K562 (cell line): ENCODE measurements around the gene WDR83. TPM values are rescaled to one million over a fixed set of nuclear protein-coding genes. Genes with fewer than 3 reads are reported as not detected.
A peak's percentile ranks its signal among the peaks of the same experiment; 100 is the strongest.

Experiments
- ATAC-seq: fragments of 200-7000 bp; cut with Tn5 transposase; 3 replicates; pipeline ENCODE4 v1.9.1; 2020; ENCODE audit warnings: moderate library complexity
- BruUV-seq: library from RNA; stranded (reverse); fragments of 400-500 nt; replicated peaks from 2 replicates; lab custom pipeline; 2021; lab: Mats Ljungman, UMichigan
- CTCF ChIA-PET: fragments of 300-600 bp; formaldehyde crosslinking; extraction: SDS; loops from one replicate; lab custom pipeline; 2021; ENCODE audit warnings: low intra/inter-chr PET ratio; lab: Yijun Ruan, JAX
- POLR2A ChIA-PET: fragments of 300-600, 350-650 bp; sonication (Branson Sonifier 250); formaldehyde crosslinking; extraction: SDS; loops from one replicate; lab custom pipeline; 2021; ENCODE audit warnings: antibody characterized with exemption, inconsistent platforms; lab: Yijun Ruan, JAX
- DNase-seq, 4 experiments: peaks; one replicate each; pipeline versions ENCODE4 v3.0.0 to v3.0.0-alpha.2; 2011 to 2018; ENCODE audit warnings: low spot score in 3 of 4, mixed read lengths in 3 of 4; ENCODE audit errors: extremely low read depth in 1 of 4
- FAIRE-seq: peaks from 2 replicates; lab custom pipeline; 2011; peaks lifted over from hg19 to GRCh38; lab: Jason Lieb, UNC
- H2AFZ ChIP-seq: 2 replicates; pipeline ENCODE4 v1.6.0; 2011; ENCODE audit warnings: low read depth, low read length, control low read depth, inconsistent platforms
- H3K27ac ChIP-seq: fragments of 200-600 bp; 3 replicates; pipeline ENCODE4 v1.8.0; 2011; ENCODE audit warnings: low read depth, mild to moderate bottlenecking, control low read depth, inconsistent platforms, low read length, moderate library complexity, mixed read lengths; ENCODE audit errors: extremely low read depth
- H3K27me3 ChIP-seq, 2 experiments: fragments of 300-600 bp in 1 of 2; 2 replicates in 1 of 2; 3 replicates in 1 of 2; pipeline versions ENCODE4 v1.6.0 to v1.8.0; 2011; ENCODE audit warnings: inconsistent platforms in 2 of 2, low read length in 2 of 2, mild to moderate bottlenecking in 1 of 2, mixed read lengths in 1 of 2, moderate library complexity in 1 of 2; ENCODE audit not compliant: control insufficient read depth in 2 of 2, insufficient read depth in 2 of 2
- H3K36me3 ChIP-seq: fragments of 300-600 bp; 3 replicates; pipeline ENCODE4 v1.8.0; 2011; ENCODE audit warnings: mild to moderate bottlenecking, low read length, inconsistent platforms; ENCODE audit not compliant: control insufficient read depth, insufficient read depth
- H3K4me1 ChIP-seq, 2 experiments: fragments of 200-600 bp in 1 of 2; replicated peaks in 1 of 2; 2 replicates in 1 of 2; 3 replicates in 1 of 2; pipeline versions ENCODE4 v1.5.1 to v1.8.0; 2011; ENCODE audit warnings: inconsistent platforms in 2 of 2, low read length in 2 of 2, mild to moderate bottlenecking in 1 of 2, mixed read lengths in 1 of 2, moderate library complexity in 1 of 2; ENCODE audit not compliant: control insufficient read depth in 2 of 2, insufficient read depth in 2 of 2
- H3K4me2 ChIP-seq: 2 replicates; pipeline ENCODE4 v1.6.1; 2011; ENCODE audit warnings: low read length, control low read depth, inconsistent platforms, mixed read lengths; ENCODE audit not compliant: insufficient read depth
- H3K4me3 ChIP-seq: fragments of 200-600 bp; sonication (generic), shearing (Covaris generic); 2 replicates; pipeline ENCODE4 v1.5.1; 2016; ENCODE audit warnings: control low read depth, inconsistent platforms
- H3K79me2 ChIP-seq: fragments of 200-600 bp; 3 replicates; pipeline ENCODE4 v1.8.0; 2011; ENCODE audit warnings: low read length, inconsistent platforms; ENCODE audit not compliant: control insufficient read depth, insufficient read depth
- H3K9ac ChIP-seq, 2 experiments: 2 replicates each; pipeline versions ENCODE4 v1.6.0 to v1.6.1; 2011; ENCODE audit warnings: low read depth in 2 of 2, low read length in 2 of 2, control low read depth in 1 of 2, inconsistent platforms in 1 of 2, mild to moderate bottlenecking in 1 of 2, mixed read lengths in 1 of 2; ENCODE audit not compliant: insufficient read depth in 1 of 2
- H3K9me1 ChIP-seq: one replicate; pipeline ENCODE4 v1.6.0; 2011; ENCODE audit warnings: inconsistent platforms, mild to moderate bottlenecking, low read length, moderate library complexity; ENCODE audit not compliant: control insufficient read depth, insufficient read depth
- H3K9me3 ChIP-seq: replicated peaks from 2 replicates; pipeline ENCODE4 v1.5.1; 2011; ENCODE audit warnings: low read depth, low read length, inconsistent platforms; ENCODE audit not compliant: control insufficient read depth, insufficient read depth
- H4K20me1 ChIP-seq: replicated peaks from 2 replicates; pipeline ENCODE4 v1.6.1; 2011; ENCODE audit warnings: low read length, inconsistent platforms, mixed read lengths; ENCODE audit not compliant: control insufficient read depth, insufficient read depth
- E2F5 ChIP-seq: sonication (generic); formaldehyde crosslinking; IDR thresholded peaks from 2 replicates; pipeline ENCODE4 v1.8.0; 2022; ENCODE audit warnings: mild to moderate bottlenecking, missing genetic modification reagents
- ILK ChIP-seq: fragments of 450-650 bp; IDR thresholded peaks from 2 replicates; pipeline ENCODE4 v1.6.1; 2016; ENCODE audit warnings: missing genetic modification characterization, low read depth, mild to moderate bottlenecking, missing compliant biosample characterization, moderate library complexity, borderline replicate concordance
- POLR2G ChIP-seq: fragments of 200-400 bp; formaldehyde crosslinking; IDR thresholded peaks from 2 replicates; pipeline ENCODE4 v1.6.1; 2017; ENCODE audit warnings: low read depth, mild to moderate bottlenecking, antibody characterized with exemption, low read length, moderate library complexity
- THRB ChIP-seq: fragments of 450-650 bp; formaldehyde crosslinking; conservative IDR thresholded peaks from 2 replicates; pipeline ENCODE4 v1.4.0; 2022; ENCODE audit warnings: mild to moderate bottlenecking, missing genetic modification characterization
- ZBTB33 ChIP-seq: sonication (generic); formaldehyde crosslinking; IDR thresholded peaks from 2 replicates; pipeline ENCODE4 v1.8.1; 2023; ENCODE audit warnings: mild to moderate bottlenecking, missing genetic modification reagents
- WGBS: fragments of 100-300 bp; shearing (Covaris generic); methylation state at CpG from one replicate; pipeline ENCODE4 v1.1.6; 2016; ENCODE audit warnings: low coverage, mixed read lengths; ENCODE audit not compliant: insufficient coverage; ENCODE audit errors: missing lambda C conversion rate; 5-methylcytosine and 5-hydroxymethylcytosine counted together
- in situ Hi-C: fragments of 300-500 bp; cut with MboI; formaldehyde crosslinking; loops from 4 replicates; pipeline ENCODE4 v1.15.0; 2018; ENCODE audit warnings: inconsistent platforms, mixed read lengths
- intact Hi-C: fragments of 100-400 bp; cut with micrococcal nuclease; formaldehyde crosslinking; loops from 2 replicates; pipeline ENCODE4 v1.14.2; 2022
- polyA plus RNA-seq, 8 experiments: library from polyadenylated mRNA; depleted of rRNA in 4 of 8; stranded (reverse) in 5 of 8; unstranded in 3 of 8; fragments of >200 nt; fragmentation: Nextera tagmentation in 2 of 8; fragmentation: Illumina TruSeq in 1 of 8; extraction: Ambion mirVana in 2 of 8; extraction: Trizol in 1 of 8; gene quantifications; 2 replicates each; pipeline versions ENCODE4 v1.2.1 to v1.2.3, GENCODE V29; 2011 to 2014; ENCODE audit warnings: inconsistent platforms in 1 of 8, missing spikeins in 1 of 8
- total RNA-seq, 7 experiments: library from RNA; depleted of rRNA in 6 of 7; stranded (reverse); fragments of >200 nt in 6 of 7; fragmentation: Illumina TruSeq in 2 of 7; extraction: Trizol in 2 of 7; gene quantifications; 2 replicates each; pipeline versions ENCODE4 v1.2.1 to v1.2.3, GENCODE V29; 2011 to 2021; ENCODE audit warnings: low replicate concordance in 1 of 7

WDR83 gene
- total and polyA plus RNA-seq, 9 of the 15 experiments (the other 6 are each of a cell fraction or from before 2014, with no cell fraction given), result 0.52 to 21.3 (median 4.2) TPM

- Histone ChIP-seq H3K4me3 (no peak overlapping the region), H3K79me2 (no peaks in the 10 kb centered on the region), H3K9ac (no peak overlapping the region), H3K27me3 (no peaks in the 10 kb centered on the region), H3K9me1 (no peaks in the 10 kb centered on the region), H2AFZ (no peak overlapping the region), H3K27ac (no peak overlapping the region), H3K9me3 (peaks cover 25% of the 10 kb centered on the region), H3K4me1 (no peaks in the 10 kb centered on the region), H4K20me1 (no peaks in the 10 kb centered on the region), H3K4me2 (no peak overlapping the region), H3K36me3 (peaks cover 51% of the 10 kb centered on the region)
- 0 out of 2 replicates have a peak, but pooled peaks have one; percentile 2 for TF ChIP-seq POLR2G
- no peak for TF ChIP-seq E2F5 (CRISPR knock-in tag)
- TF ChIP-seq THRB, result no peak
- no peak for TF ChIP-seq ILK (tag)
- TF ChIP-seq ZBTB33 (CRISPR knock-in tag), result no peak
- 96% methylated on average over 7 of the region's 7 CpGs for WGBS
- intact Hi-C loops, result no loop called here
- BruUV-seq, result TSS peak; percentile 40
- no peak for DNase-seq
- ChIA-PET CTCF (no interaction called here), POLR2A (interaction anchor here (0.6 kb wide), 1 partner anchor 36 kb away, joined by 3 read pairs; no protein-coding TSS in a partner anchor)
- in situ Hi-C loops, result no loop called here
- ATAC-seq, result no peak
- FAIRE-seq, result no peak
Observed at GRCh38 chr19:12629215-12629614, 37.4 kb upstream of the WDR83 start.
